Stimulated activated CD4-positive, alpha-beta T cell treated with anti-CD3 and anti-CD28 coated beads, Interleukin-15, amount 100 ng/mL, for 48 hours (primary cell): ENCODE results near the gene ATP10A.

Experiments
- DNase-seq, 2 donors: peaks; one replicate each; pipeline ENCODE4 v3.0.0-alpha.2; 2020; ENCODE audit warnings: low read depth in 2 of 2

Gene ATP10A

GRCh38 chr15:25721605-25721955, 141.5 kb downstream of the ATP10A start:
- DNase-seq: no peak

- no peak for DNase-seq
Measured at GRCh38 chr15:25719101-25719985, 143.8 kb downstream of the ATP10A start.

DNA sequence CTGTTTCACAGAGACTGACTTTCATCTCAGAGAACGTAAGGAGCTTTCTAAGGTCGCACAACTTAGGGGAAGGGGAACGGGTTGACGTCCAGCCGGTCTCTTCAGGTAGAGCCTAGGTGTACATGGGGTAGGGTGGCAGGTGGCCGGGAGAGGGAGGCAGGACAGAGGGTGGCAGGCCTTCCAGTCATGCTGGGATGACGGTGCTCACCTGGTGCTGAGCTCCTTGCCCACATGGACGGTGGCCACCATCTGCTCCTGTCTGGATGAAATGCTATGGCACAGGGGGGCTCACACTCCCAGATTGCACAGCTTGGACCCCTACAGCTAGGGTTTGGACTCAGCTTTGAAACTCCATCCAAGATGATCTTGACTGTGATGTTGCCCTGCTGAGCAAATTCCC, 144.5 kb downstream of the ATP10A start:
- no peak for DNase-seq

- no peak for DNase-seq
Measured at GRCh38 chr15:25718169-25718536, 145.0 kb downstream of the ATP10A start.

DNA sequence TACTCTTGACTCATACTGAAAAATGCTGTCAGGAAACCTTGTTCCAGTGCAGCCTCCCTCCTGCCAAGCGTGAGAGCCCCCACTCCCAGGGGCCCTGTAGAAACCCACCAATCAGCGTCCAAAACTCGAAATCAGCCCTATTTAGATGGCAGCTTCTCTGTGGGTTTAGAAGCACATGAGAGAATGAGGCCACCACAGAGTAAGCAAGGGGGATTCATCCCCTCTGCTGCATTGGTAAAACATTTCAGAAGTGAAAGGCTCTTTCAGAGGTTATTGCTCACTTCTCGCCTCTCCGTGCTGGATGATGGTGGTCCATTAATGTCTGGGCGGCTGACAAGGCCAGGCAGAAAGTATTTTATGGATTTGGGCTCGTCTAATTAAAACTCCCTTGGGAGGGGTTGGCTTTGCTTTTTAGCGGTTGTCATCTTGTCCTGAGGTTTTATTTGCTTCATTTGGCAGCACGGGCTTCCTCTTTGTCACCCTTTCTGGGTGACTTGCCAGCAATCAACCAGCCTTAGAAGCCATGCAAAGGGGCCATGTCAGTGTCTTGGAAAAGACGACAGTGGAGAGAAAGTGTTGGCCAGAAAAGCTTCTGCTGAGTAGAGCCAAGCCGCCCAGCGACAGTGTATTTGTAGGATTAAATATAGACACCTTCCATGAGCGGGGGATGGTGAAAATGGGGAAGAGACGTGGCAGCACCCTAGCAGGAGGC, 145.5 kb downstream of the ATP10A start:
- no peak for DNase-seq

- DNase-seq: no peak
Measured at GRCh38 chr15:25717127-25717456, 146.0 kb downstream of the ATP10A start.

GRCh38 chr15:25716414-25717126, 146.6 kb downstream of the ATP10A start:
- DNase-seq: no peak

DNA sequence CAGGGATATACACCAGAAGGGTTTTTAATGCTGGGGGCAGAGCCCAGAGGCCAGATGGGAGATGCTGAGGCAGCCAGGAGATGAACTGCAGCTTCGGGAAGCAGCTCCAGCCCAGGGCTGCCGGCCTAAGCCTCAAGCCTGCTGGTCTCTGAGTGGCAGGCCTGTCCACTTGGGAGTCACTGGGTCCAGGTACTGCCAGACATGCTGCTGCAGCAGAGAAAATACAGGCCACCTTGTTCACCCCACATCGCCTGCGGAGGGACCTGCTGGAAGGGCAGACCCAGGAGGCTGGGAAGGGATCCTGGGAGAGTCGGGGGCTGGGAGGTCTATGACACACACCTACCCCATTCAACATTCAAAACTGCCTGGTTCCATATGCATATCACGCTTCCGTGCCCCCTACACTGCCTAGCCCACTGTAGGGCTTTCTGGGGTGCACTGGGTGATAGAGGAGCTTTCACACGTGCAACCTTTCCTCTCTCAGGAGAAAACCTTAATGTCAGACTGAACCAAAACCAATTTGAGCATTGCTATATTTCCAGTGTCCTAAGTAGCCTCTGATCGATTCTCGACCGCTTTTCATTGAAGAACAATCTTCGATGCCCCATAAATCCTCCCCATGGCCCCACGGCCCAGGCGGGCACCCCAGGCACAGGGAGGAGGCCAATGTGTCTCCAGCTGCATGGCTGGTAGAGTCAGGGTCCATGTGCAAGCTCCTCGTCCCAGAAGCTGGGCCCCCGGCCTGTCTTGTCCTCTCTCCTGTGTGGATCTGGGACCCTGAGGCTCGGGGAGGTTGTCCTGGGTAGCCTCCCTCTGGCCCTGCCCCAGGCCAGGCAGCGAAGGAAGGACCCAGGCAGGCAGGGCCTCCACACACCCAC, 147.4 kb downstream of the ATP10A start:
- DNase-seq: no peak

DNA sequence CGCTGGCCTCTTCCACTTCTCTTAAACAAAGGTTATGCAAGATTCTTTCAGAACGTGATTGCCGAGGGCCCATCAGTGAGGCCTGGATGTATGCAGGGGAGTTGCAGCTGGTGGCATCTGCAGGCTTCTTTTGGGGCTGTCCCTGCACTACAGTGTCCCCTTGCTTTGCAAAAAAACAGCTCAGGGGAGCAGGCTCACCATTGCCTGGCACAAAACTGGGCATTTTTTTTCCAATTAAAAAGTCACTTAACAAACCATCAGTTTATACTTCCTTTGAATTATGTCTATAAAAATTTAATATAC, 148.6 kb downstream of the ATP10A start:
- no peak for DNase-seq

- DNase-seq: no peak
Measured at GRCh38 chr15:25713736-25714537, 149.2 kb downstream of the ATP10A start.

GRCh38 chr15:25712961-25713355, 150.2 kb downstream of the ATP10A start:
- DNase-seq: no peak

GRCh38 chr15:25712192-25712960, 150.8 kb downstream of the ATP10A start:
- no peak for DNase-seq

DNA sequence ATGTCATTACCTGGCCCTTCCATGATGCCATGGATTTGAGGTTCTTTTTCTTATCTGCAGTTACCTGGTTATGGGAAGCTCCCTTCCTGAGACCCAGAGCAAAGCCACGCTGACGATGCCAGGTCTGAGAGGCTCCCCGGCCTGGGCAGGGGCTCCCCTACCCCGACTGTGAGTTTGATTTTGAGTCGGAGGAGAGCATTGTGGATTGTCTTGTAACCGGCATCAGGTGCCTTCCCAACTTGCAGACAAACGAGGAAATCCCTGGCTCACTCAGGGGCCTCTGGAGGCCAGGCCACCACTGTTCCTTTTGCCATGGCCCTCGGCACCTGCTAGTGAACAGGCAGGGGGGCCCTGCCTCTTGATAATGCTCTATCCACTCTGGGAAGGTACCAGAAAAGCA, 151.4 kb downstream of the ATP10A start:
- no peak for DNase-seq

GRCh38 chr15:25711164-25711563, 152.0 kb downstream of the ATP10A start:
- DNase-seq: no peak

DNA sequence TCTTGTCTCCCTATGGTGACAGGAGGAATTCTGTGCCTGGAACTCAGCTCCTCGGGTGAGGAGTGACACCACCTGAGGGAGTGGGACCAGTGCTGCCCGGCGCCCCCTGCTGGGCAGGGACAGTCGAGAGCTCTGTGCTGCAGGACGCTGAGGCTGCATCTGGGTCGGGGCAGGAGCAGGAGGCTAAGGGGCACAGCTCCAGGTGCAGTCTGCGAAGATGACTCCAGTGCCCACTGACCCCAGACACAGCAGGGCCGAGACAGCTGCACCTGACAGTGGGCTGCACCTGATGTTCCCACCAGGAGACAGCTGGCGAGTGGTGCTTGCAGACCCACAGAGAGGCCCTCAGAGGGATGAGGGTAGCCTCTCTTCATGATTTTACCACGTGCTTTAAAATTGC, 152.9 kb downstream of the ATP10A start:
- DNase-seq: peak; percentile 19 to 39

DNA sequence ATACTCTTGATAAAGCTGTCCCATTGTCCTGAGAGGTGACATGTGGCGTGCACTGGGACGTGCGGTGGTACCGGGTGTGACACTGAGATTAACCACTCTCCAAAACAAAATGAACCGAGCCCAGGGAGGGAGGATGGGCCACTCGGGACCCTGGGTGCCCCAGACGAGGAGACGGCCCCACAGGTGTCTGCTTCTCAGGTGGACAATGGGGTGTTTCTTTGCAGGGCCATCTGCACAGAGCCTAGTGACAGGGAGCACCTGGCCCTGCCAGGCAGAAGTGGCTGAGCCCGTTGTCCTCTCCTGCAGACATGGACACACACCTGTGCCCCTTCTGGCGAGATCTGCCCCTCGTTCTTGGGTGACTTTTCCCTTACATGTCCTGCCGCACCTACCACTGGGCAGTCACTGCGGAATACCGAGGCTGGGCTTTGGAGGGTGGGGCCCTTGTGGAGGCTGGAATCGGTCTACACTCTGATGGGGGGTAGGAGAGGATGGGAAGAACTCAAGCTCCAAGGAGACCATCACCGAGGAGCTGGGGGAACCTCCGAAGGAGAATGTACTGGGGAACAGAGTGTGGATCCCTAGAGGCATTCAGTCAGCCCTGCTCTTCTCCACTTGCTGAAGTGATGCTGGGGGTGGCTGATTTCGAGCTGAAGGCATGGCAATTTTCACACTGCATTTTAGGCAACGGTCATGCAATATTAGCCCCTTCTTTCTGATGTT, 153.5 kb downstream of the ATP10A start:
- DNase-seq: no peak

- DNase-seq: no peak
Measured at GRCh38 chr15:25708391-25708790, 154.7 kb downstream of the ATP10A start.

- DNase-seq: no peak
Measured at GRCh38 chr15:25707656-25708365, 155.3 kb downstream of the ATP10A start.
